B cell (primary cell): Measurements from ENCODE around the gene NCBP3. TPM values are rescaled to one million over a fixed set of nuclear protein-coding genes. Genes with fewer than 3 reads are reported as not detected.

Experiments
- ATAC-seq: fragments of 200-7000 bp; cut with Tn5 transposase; one replicate; pipeline ENCODE4 v1.10.0; 2021; ENCODE audit warnings: low read depth, mild to moderate bottlenecking, moderate number of reproducible peaks, moderate library complexity
- CTCF ChIA-PET: fragments of 350-600 bp; sonication (Branson Sonifier 250); formaldehyde crosslinking; loops from one replicate; lab custom pipeline; 2021; ENCODE audit warnings: antibody characterized with exemption, inconsistent platforms; lab: Charles Lee
- POLR2A ChIA-PET: fragments of 350-600 bp; sonication (Branson Sonifier 250); formaldehyde crosslinking; loops from one replicate; lab custom pipeline; 2021; ENCODE audit warnings: antibody characterized with exemption; lab: Charles Lee
- DNase-seq: peaks from one replicate; pipeline ENCODE4 v3.0.0; 2013
- H2AFZ ChIP-seq: 2 replicates; pipeline ENCODE4 v1.6.1; 2012; ENCODE audit warnings: mild to moderate bottlenecking, low read depth, low read length; ENCODE audit not compliant: insufficient read depth, poor library complexity, severe bottlenecking
- H3K27ac ChIP-seq, 2 donors: 1 replicate in 1 of 2; 2 replicates in 1 of 2; pipeline ENCODE4 v1.5.1; 2012 to 2013; ENCODE audit warnings: low read length in 2 of 2, mild to moderate bottlenecking in 2 of 2, moderate library complexity in 1 of 2
- H3K27me3 ChIP-seq, 4 experiments: fragments of 200-600 bp in 1 of 4; sonication (generic) in 1 of 4; replicated peaks in 1 of 4; 1 replicate in 2 of 4; 2 replicates in 2 of 4; pipeline versions ENCODE4 v1.6.1 to v1.7.0; 2013 to 2016; ENCODE audit warnings: low read length in 3 of 4, mild to moderate bottlenecking in 2 of 4, mixed read lengths in 1 of 4, moderate library complexity in 1 of 4; ENCODE audit not compliant: insufficient read depth in 4 of 4, control insufficient read depth in 3 of 4; ENCODE audit errors: control extremely low read depth in 1 of 4
- H3K36me3 ChIP-seq, 2 experiments: replicated peaks in 1 of 2; 1 replicate in 1 of 2; 2 replicates in 1 of 2; pipeline versions ENCODE4 v1.6.1 to v1.7.1; 2013; ENCODE audit warnings: low read length in 1 of 2; ENCODE audit not compliant: insufficient read depth in 2 of 2, control insufficient read depth in 1 of 2; ENCODE audit errors: control extremely low read depth in 1 of 2, extremely low read depth in 1 of 2
- H3K4me1 ChIP-seq, 2 donors: fragments of 200-600 bp in 1 of 2; sonication (generic) in 1 of 2; 1 replicate in 1 of 2; 2 replicates in 1 of 2; pipeline versions ENCODE4 v1.5.1 to v1.6.1; 2013 to 2017; ENCODE audit warnings: low read length in 2 of 2; ENCODE audit not compliant: control insufficient read depth in 2 of 2, insufficient read depth in 2 of 2
- H3K4me2 ChIP-seq: replicated peaks from 2 replicates; pipeline ENCODE3; 2012; ENCODE audit warnings: mild to moderate bottlenecking, low read depth, low read length; ENCODE audit not compliant: poor library complexity, severe bottlenecking
- H3K4me3 ChIP-seq, 5 experiments: fragments of 200-600 bp in 1 of 5; sonication (generic) in 1 of 5; 1 replicate in 3 of 5; 2 replicates in 2 of 5; pipeline versions ENCODE4 v1.5.1 to v1.7.0; 2011 to 2016; ENCODE audit warnings: low read length in 4 of 5, mild to moderate bottlenecking in 4 of 5, low read depth in 2 of 5, control low read depth in 1 of 5, moderate library complexity in 1 of 5; ENCODE audit not compliant: insufficient read depth in 1 of 5; ENCODE audit errors: control extremely low read depth in 1 of 5, extremely low read depth in 1 of 5
- H3K79me2 ChIP-seq: fragments of 200-600 bp; sonication (generic); one replicate; pipeline ENCODE4 v1.6.0; 2016; ENCODE audit warnings: low read length; ENCODE audit not compliant: control insufficient read depth, insufficient read depth
- H3K9ac ChIP-seq: fragments of 200-600 bp; sonication (generic); 2 replicates; pipeline ENCODE4 v1.6.1; 2017; ENCODE audit warnings: mild to moderate bottlenecking, low read length, moderate library complexity
- H3K9me3 ChIP-seq, 3 donors: one replicate each; pipeline versions ENCODE4 v1.6.1 to v1.7.1; 2013; ENCODE audit warnings: low read length in 2 of 3; ENCODE audit not compliant: control insufficient read depth in 2 of 3, insufficient read depth in 1 of 3; ENCODE audit errors: control extremely low read depth in 1 of 3
- H4K20me1 ChIP-seq: 2 replicates; pipeline ENCODE4 v1.6.0; 2012; ENCODE audit warnings: mild to moderate bottlenecking, low read length; ENCODE audit not compliant: insufficient read depth, control insufficient read depth, poor library complexity, severe bottlenecking
- H3K27ac Mint-ChIP-seq: one replicate; pipeline ENCODE4 v1.8.0; 2021; ENCODE audit warnings: mixed read lengths
- H3K27me3 Mint-ChIP-seq: one replicate; pipeline ENCODE4 v1.8.0; 2021; ENCODE audit warnings: mixed read lengths
- H3K4me1 Mint-ChIP-seq: one replicate; pipeline ENCODE4 v1.8.0; 2021; ENCODE audit warnings: mixed read lengths
- H3K4me3 Mint-ChIP-seq: one replicate; pipeline ENCODE4 v1.8.0; 2021; ENCODE audit warnings: mixed read lengths
- H3K9me3 Mint-ChIP-seq: one replicate; pipeline ENCODE4 v1.8.0; 2022; ENCODE audit warnings: mixed read lengths; ENCODE audit not compliant: insufficient read depth
- CTCF ChIP-seq: fragments of 200-600 bp; IDR thresholded peaks from one replicate; pipeline ENCODE4 v1.8.0; 2022; ENCODE audit warnings: antibody characterized with exemption, mild to moderate bottlenecking
- EZH2 ChIP-seq: IDR thresholded peaks from 2 replicates; pipeline ENCODE4 v1.6.1; 2012; ENCODE audit warnings: borderline replicate concordance, low read depth, mild to moderate bottlenecking, moderate library complexity, low read length; ENCODE audit not compliant: insufficient read depth, poor library complexity, severe bottlenecking
- WGBS: methylation state at CpG from one replicate; pipeline ENCODE4 v1.1.5; 2013; ENCODE audit warnings: missing lambda C conversion rate; ENCODE audit not compliant: insufficient coverage; 5-methylcytosine and 5-hydroxymethylcytosine counted together
- intact Hi-C: fragments of 100-400 bp; cut with micrococcal nuclease; formaldehyde crosslinking; loops from one replicate; pipeline ENCODE4 v1.10.0; 2022
- polyA plus RNA-seq: library from polyadenylated mRNA; depleted of rRNA; stranded (reverse); fragments of >200 nt; gene quantifications from 2 replicates; pipeline ENCODE4 v1.2.3, GENCODE V29; 2012
- total RNA-seq, 2 donors: library from RNA; stranded (reverse); fragments of 120-200 nt in 1 of 2; gene quantifications; 1 replicate in 1 of 2; 2 replicates in 1 of 2; pipeline versions ENCODE4 v1.2.3 to v1.2.4, GENCODE V29; 2013 to 2022

NCBP3 gene
- total and polyA plus RNA-seq, 2 donors (not counting 1 experiment from before 2014, with no cell fraction given), result 11.1 to 71.7 TPM

GRCh38 chr17:3827124-3827773 is 18.8 kb downstream of the NCBP3 start:
- peaks cover 11 to 53% of the 10 kb centered on the region in 2 experiments for H3K36me3 ChIP-seq
- peak; percentile 80 for DNase-seq

More at GRCh38 chr17:3827124-3827773, 18.8 kb downstream of the NCBP3 start:
- Mint-ChIP-seq H3K27me3 (no peaks in the 10 kb centered on the region), H3K27ac (no peak overlapping the region), H3K9me3 (no peaks in the 10 kb centered on the region), H3K4me1 (peaks cover 1% of the 10 kb centered on the region), H3K4me3 (no peak overlapping the region)
- Histone ChIP-seq H3K9ac (no peak overlapping the region), H2AFZ (no peak overlapping the region), H3K4me2 (no peak overlapping the region), H3K27me3 (no peaks in the 10 kb centered on the region), H3K9me3 (no peaks in the 10 kb centered on the region), H4K20me1 (no peaks in the 10 kb centered on the region), H3K4me1 (no peaks in the 10 kb centered on the region), H3K79me2 (peaks cover 16% of the 10 kb centered on the region), H3K4me3 (no peak overlapping the region), H3K27ac (no peak overlapping the region)
- CTCF ChIA-PET, result interaction anchor here (0.7 to 12.3 kb wide), 39 partner anchors 10 to 782 kb away, joined by 3 to 482 read pairs (median 5); partner anchors contain the start of genes CTNS, HASPIN, NCBP3 and SHPK
- peak; percentile 62 for ATAC-seq
- POLR2A ChIA-PET, result no interaction called here
- intact Hi-C loops, result loop anchor here (1.0 to 2.0 kb wide), 3 partner anchors 62 to 144 kb away; no protein-coding TSS in a partner anchor
- peak; percentile 95 for TF ChIP-seq CTCF
- TF ChIP-seq EZH2, result no peak
- WGBS, result no CpG with 5 or more reads among the region's 6 CpGs
